ENCODE results near the gene B4GALT7.
"Not testable (repeated sequence)": the region's sequence is repeated elsewhere in the genome, so short reads cannot be mapped to it uniquely, and the experiment has no call there.

B4GALT7 gene

DNA sequence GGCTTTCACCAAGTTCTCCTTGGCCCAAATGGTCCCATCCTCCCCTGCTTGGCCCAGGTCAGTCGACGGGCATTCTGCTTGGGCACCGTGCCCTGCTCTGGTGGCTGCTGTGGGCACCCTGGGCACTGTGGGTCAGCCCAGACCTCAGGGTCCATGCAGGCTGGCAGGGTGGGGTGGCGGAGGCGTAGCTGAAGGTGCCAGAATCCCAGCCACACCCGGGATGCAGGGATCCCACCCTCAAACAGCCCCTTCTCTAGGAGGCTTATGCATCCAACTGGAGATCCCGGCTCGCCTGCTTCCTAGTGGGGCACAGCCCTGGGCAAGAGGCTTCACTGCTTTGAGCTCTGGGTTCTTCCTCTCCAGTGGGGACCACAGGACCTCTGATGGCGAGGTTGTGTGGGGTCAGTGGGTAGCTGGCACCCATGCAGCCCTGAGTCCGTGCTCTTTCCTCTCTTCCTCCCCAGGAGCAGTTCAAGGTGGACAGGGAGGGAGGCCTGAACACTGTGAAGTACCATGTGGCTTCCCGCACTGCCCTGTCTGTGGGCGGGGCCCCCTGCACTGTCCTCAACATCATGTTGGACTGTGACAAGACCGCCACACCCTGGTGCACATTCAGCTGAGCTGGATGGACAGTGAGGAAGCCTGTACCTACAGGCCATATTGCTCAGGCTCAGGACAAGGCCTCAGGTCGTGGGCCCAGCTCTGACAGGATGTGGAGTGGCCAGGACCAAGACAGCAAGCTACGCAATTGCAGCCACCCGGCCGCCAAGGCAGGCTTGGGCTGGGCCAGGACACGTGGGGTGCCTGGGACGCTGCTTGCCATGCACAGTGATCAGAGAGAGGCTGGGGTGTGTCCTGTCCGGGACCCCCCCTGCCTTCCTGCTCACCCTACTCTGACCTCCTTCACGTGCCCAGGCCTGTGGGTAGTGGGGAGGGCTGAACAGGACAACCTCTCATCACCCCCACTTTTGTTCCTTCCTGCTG is 9.4 kb downstream of the B4GALT7 start:
- no peak for DNase-seq (ENCODE audit: low read depth)

DNA sequence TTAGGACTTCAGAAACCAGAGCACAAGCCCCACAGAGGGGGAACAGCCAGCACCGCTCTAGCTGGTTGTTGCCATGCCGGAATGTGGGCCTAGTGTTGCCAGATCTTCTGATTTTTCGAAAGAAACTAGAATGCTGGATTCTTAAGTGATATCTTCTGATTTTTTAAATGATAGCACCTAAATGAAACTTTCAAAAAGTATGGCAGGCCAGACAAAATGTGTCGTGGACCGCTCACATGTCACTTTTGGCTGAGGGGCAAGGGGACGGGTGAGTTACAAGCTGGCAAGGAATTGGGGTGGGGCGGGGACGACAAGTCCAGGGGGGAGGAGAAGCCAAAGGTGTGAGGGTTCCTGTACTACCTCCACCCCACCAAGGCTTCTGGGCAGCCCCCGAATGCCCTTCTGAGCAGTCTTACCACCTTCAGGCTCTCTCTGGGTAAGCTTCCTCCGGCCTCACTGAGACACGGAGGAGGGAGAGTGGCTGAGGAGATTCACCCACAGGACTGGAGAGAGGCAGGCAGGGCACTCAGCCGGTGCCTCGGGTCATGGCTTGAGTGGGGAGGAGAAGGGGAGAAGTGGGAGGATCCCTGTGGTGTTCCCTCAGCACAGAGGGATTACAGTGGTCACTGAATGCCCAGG is 10.3 kb downstream of the B4GALT7 start:
- no peak for DNase-seq (ENCODE audit: low read depth)

DNA sequence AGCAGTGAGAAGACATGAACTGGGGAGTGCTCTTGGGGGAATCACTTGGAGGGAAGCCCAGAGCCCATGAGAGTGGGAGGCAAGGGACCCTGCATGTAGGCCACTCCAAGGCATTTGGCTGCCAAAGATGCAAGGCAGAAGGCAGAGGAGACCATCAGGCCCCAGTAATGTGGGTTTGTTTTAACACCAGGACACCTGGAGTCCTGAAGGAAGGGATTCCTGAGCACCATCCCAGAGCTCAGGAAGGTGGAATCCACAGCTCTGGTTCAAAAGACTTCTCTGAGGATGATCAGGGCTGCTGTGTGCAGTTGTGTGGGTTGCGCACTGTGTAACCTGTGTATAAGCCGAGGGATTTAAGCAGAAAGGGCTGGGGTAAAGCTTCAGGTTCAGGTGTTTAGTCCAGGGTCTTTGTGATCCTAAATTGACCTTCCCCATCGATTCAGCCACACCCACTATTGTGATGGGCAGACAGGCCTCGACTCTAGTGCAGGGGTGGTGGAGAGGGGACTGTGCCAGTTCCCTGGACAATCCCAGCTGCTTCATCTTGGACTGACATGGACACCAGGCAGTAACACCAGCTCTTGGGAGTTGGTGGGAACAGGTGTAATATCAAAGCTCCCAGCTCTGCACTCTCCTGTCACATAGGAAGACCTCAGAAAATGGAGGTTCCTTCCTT is 11.0 kb downstream of the B4GALT7 start:
- no peak for DNase-seq (ENCODE audit: low read depth)

DNA sequence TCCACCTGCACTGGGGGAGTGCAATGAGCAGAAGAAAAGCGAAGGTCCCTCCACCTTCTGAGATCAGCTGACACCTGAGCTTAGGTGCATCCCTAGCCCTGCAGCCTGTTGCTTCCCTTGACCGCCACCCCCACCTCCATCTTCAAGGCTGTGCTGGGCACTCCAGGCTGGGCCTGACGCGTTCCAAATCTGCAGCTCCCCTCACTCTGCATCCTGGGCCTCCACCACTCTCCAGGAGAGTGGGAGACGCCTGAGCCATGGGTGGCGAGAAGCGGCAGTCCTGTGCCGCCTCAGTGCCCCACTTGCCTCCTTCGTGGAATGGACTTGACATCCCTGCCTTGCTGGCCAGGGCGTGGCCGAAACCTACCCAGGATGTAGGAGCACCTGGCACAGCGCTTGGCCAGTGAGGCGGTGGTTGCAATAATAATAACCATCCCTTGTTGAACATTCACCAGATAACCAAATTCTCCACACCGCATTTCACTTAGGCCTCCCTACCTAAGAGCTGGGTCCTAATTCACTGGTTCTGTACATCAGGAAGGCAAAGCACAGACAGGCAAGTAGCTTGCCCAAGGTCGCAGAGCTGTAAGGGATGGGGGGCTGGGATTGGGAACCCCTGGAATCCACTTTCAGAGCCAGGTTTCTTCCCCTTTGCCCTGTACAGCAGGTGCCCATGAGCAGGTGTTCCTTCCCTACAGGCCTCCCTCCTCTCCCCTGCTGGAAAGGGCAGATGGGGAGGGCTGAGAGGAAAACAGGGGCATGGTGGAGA is 11.7 kb downstream of the B4GALT7 start:
- DNase-seq (ENCODE audit: low read depth): no peak

DNA sequence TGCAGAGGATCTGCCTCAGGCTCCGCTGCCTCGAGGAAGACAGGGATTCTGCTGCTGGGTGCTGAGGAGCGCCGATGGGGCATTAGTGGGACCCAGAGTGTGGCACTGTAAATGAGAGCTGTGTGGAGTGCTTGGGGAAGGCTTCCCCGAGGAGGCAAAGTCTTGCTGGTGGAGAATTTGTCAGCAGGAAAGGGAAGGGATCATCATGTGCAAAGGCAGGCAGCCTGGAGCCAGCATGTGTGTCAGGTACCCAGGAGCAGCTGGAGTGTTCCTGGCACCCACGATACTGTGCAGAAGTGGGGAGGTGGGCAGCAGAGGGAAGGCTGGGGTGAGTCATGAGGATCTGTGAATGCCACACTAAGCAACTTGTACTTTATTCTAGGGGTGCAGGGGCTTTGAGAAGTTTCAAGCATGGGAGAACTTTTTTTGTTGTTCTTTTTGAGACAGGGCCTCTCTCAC is 12.3 kb downstream of the B4GALT7 start:
- no peak for DNase-seq (ENCODE audit: low read depth)

DNA sequence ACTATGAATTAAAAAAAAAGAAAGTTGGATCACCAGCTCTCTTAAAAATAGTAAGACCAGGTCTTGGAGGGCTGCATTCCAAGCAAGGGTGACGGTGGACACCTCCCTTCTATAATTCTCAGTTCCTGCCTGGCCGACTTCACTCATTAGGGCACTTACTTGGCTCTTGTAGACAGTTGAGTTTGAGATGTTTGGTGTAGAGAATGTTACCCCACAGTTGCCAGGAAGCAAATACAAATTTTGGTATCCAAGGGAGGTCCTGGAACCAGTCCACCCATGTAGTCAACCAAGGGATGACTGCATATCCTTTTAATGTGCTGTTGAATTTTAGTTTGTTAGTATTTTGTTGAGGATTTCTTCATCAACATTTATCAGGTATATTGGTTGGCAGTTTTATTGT is 20.6 kb downstream of the B4GALT7 start:
- DNase-seq (ENCODE audit: low read depth): no peak

DNA sequence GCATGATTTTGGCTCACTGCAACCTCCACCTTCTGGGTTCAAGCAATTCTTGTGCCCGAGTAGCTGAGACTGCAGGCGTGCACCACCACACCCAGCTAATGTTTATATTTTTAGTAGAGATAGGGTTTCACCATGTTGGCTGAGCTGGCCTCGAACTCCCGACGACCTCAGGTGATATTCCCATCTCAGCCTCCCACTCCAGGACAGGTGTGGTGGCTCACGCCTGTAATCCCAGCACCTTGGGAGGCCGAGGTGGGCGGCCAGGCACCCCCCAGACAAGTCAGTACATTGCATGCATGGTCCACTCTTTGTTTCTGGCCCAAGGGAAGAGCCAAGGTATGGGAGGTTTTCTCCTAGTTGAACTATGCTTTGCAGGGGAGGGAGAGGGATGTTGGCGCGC is 24.2 kb downstream of the B4GALT7 start:
- not testable (repeated sequence) for DNase-seq (ENCODE audit: low read depth)

DNA sequence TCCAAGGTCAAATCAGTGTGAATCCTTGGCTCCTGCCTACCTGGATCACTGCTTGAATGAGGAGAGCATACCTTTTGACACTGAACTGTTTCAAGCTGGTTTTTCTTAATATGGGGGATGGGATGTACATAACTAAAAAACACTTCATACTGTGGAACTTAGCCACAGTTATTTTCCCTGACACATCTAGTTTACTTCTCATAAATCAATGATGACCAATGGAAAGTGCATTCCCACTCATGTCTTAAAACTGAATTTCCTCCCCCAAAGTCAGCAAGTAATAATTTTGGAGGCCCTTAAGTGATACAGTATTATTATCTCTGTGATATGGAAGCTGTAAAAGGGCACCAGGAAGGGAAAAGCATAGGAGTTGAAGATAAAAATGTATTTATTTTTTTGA is 30.3 kb downstream of the B4GALT7 start:
- DNase-seq (ENCODE audit: low read depth): not testable (repeated sequence)

DNA sequence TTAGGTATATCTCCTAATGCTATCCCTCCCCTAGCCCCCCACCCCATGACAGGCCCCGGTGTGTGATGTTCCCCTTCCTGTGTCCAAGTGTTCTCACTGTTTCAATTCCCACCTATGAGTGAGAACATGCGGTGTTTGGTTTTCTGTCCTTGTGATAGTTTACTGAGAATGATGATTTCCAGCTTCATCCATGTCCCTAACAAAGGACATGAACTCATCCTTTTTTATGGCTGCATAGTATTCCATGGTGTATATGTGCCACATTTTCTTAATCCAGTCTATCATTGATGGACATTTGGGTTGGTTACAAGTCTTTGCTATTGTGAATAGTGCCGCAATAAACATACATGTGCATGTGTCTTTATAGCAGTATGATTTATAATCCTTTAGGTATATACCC is 35.0 kb downstream of the B4GALT7 start:
- DNase-seq (ENCODE audit: low read depth): not testable (repeated sequence)

DNA sequence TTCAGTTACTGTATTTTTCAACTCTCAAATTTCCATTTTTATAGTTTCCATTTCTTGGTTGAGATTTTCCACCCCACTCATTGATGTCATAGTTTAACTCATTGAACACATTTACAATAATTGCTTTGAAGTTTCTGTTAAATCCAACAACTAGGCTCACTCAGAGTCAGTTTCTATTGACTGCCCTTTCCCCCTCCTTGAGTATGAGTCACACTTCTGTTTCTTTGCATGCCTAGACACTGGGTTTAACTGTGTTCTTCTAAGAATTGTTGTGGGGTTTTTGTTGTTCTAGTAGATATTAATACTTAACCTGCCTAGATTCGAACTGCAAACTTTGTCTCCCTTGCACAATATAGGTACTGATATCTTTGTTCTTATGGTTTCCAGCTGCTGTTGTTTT is 45.5 kb downstream of the B4GALT7 start:
- DNase-seq (ENCODE audit: low read depth): not testable (repeated sequence)

DNA sequence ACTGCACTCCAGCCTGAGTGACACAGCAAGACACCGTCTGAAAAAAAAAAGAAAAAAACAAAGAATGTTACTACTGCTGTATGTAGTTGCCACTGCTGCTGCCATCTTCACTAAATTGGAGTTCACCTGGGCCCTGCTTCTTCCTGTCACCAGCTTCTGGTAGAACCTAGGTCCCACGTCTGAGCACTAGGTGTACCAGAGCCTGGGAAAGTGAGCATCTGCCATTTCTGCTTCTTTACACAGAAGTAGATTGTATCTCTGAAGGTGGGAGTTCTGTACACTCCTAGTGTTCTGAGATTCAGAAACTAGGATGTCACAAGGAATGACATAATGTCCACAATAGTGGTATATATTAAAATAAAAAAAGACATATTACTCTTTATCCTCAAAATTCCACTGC is 51.3 kb downstream of the B4GALT7 start:
- not testable (repeated sequence) for DNase-seq (ENCODE audit: low read depth)

DNA sequence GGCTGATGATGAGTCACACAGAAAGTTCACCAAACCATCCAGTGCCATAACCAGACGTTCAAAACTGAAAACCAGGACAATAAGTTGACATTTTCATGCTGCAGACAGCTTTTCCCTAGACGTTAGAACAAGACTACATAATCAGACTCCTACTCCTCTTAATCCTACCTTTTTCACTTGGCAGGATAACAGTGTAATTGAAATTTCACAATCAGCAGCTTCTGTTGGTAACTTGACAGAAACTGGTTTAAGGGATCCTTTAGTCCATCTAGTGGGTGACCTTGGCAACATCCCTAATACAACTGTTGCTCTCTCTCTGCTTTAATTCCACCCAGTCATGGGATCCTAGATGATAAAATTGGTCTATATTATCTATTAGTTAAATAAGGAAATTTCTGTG is 57.9 kb downstream of the B4GALT7 start:
- not testable (repeated sequence) for DNase-seq (ENCODE audit: low read depth)

DNA sequence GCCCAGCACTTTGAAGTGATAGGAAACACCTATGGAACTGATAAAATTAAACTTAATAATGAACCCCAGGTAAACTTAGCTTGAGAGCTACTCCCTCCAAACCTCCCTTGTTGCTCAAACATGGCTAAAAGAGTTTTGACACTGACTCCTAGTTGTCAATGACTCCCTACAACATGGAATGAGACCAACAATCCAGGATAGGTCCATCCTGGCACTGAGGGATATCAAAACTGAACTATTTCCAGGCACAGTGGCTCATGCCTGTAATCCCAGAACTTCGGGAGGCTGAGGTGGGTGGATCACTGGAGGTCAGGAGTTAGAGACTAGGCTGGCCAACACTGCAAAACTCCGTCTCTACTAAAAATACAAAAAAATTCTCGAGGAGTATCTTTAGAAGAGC is 58.6 kb downstream of the B4GALT7 start:
- not testable (repeated sequence) for DNase-seq (ENCODE audit: low read depth)

All from non-pigmented ciliary epithelial cell (primary cell).